ENCODE results near the gene ZC3H7A. TPM values are rescaled to one million over a fixed set of nuclear protein-coding genes. Genes with fewer than 3 reads are reported as not detected.
A peak's percentile ranks its signal among the peaks of the same experiment; 100 is the strongest.
"Not testable (repeated sequence)": the region's sequence is repeated elsewhere in the genome, so short reads cannot be mapped to it uniquely, and the experiment has no call there.

Gene ZC3H7A
- total RNA-seq, 3 donors from 2014 or later = 33.3 to 39.7 (median 38.4) TPM

- H3K9me3 Mint-ChIP-seq; H3K36me3 Mint-ChIP-seq (ENCODE audit: insufficient read depth); H3K4me1 Mint-ChIP-seq (ENCODE audit: low read depth): not testable (repeated sequence)
Measured at GRCh38 chr16:11818970-11819369, 21.9 kb upstream of the ZC3H7A start.

DNA sequence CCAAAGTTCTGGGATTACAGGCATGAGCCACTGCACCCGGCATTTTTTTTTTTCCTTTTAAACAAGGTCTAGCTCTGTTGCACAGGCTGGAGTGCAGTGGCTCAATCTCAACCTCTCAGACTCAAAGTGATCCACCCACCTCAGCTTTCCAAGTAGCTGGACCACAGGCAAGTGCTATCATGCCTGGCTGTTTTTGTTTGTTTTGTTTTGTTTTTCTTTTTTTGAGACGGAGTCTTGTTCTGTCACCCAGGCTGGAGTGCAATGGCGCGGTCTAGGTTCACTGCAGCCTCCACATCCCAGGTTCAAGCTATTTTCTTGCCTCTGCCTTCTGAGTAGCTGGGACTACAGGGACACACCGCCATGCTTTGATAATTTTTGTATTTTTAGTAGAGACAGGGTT, 19.1 kb upstream of the ZC3H7A start:
- ATAC-seq (no peak), DNase-seq (no peak)
- Mint-ChIP-seq H3K4me1 (ENCODE audit: low read depth) (peaks cover 2% of the 10 kb centered on the region), H3K36me3 (ENCODE audit: insufficient read depth) (no peaks in the 10 kb centered on the region), H3K9me3 (no peaks in the 10 kb centered on the region), H3K27me3 (ENCODE audit: low read depth) (no peaks in the 10 kb centered on the region), H3K4me3 (no peak overlapping the region)

More at GRCh38 chr16:11818970-11819369, 21.9 kb upstream of the ZC3H7A start:
- not testable (repeated sequence) for H3K27me3 Mint-ChIP-seq (ENCODE audit: low read depth); ATAC-seq; DNase-seq; H3K4me3 Mint-ChIP-seq

GRCh38 chr16:11814800-11815199, 17.7 kb upstream of the ZC3H7A start:
- H3K27me3 Mint-ChIP-seq (ENCODE audit: low read depth); ATAC-seq; H3K36me3 Mint-ChIP-seq (ENCODE audit: insufficient read depth); H3K9me3 Mint-ChIP-seq; H3K4me3 Mint-ChIP-seq; H3K4me1 Mint-ChIP-seq (ENCODE audit: low read depth); DNase-seq: not testable (repeated sequence)

GRCh38 chr16:11806721-11807120, 9.7 kb upstream of the ZC3H7A start:
- no peaks in the 10 kb centered on the region for H3K9me3 Mint-ChIP-seq
- peaks cover 11% of the 10 kb centered on the region for H3K4me1 Mint-ChIP-seq (ENCODE audit: low read depth)
- no peaks in the 10 kb centered on the region for H3K36me3 Mint-ChIP-seq (ENCODE audit: insufficient read depth)
- DNase-seq = no peak
- no peaks in the 10 kb centered on the region for H3K27me3 Mint-ChIP-seq (ENCODE audit: low read depth)
- no peak overlapping the region for H3K4me3 Mint-ChIP-seq
- no peak for ATAC-seq

DNA sequence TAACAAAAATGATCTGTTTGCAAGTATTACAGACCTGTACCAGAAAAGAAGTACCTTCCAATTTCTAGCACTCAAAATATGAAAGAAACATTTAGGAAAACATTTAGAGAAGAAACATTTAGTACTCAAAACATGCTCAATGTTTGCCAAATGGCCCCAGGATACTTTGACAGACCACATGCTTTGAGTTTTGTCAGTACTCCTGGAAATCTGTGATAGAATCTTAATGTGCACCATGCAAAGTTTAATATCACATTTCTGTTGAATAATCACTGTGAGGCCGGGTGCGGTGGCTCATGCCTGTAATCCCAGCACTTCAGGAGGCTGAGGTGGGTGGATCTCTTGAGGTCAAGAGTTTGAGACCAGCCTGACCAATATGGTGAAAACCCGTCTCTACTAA, 8.5 kb upstream of the ZC3H7A start:
- DNase-seq (no peak), ATAC-seq (no peak)
- no peak overlapping the region for H3K4me3 Mint-ChIP-seq
- H3K9me3 Mint-ChIP-seq = no peaks in the 10 kb centered on the region
- H3K4me1 Mint-ChIP-seq (ENCODE audit: low read depth) = peaks cover 17% of the 10 kb centered on the region
- no peaks in the 10 kb centered on the region for H3K36me3 Mint-ChIP-seq (ENCODE audit: insufficient read depth)
- H3K27me3 Mint-ChIP-seq (ENCODE audit: low read depth) = no peaks in the 10 kb centered on the region

DNA sequence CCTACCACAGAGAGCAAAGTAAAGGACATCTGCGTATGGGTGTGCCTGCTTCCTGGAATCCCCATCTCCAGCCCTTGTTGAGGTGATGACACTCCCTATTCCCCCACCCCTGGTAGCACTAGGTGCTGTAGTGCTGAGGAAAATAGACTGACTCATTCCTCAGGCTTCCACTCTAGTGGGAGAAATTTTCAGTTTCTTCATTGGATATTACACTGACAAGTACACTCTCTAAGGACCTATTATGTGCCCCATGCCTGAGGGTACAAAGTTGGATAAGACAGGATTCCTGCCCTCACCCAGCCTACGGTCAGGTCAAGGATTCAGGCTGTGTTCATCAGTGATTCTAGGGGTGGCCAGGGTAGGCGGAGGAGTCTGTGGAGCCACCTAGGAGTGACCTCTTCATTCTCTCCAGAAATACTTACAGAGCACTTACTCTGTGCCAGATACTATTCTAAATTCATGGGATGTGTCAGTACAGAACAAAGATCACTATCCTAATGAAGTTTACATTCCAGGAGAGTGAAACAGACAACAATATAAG, 4.5 kb upstream of the ZC3H7A start:
- no peak overlapping the region for H3K4me3 Mint-ChIP-seq

DNA sequence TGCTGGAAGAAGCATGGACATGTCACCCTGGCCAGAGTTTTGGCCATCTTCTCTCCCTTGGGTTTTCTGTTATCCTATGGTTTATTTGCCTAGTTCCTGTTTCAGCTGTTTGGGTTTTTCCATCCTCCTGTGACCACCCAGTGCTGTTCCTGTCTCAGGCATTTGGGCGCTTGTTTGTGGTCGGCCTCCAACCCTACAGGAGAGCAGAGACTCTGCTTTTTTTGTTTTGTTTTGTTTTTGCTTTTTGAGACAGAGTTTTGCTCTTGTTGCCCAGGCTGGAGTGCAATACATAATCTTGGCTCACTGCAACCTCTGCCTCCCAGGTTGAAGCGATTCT, 3.3 kb upstream of the ZC3H7A start:
- H3K4me1 Mint-ChIP-seq (ENCODE audit: low read depth) = peaks cover 44% of the 10 kb centered on the region
- DNase-seq (no peak), ATAC-seq (no peak)
- no peaks in the 10 kb centered on the region for H3K27me3 Mint-ChIP-seq (ENCODE audit: low read depth)
- peak overlapping the region; percentile 88 for H3K4me3 Mint-ChIP-seq
- no peaks in the 10 kb centered on the region for H3K9me3 Mint-ChIP-seq
- H3K36me3 Mint-ChIP-seq (ENCODE audit: insufficient read depth) = no peaks in the 10 kb centered on the region

More for the DNA sequence above, 4.5 kb upstream of the ZC3H7A start:
- Mint-ChIP-seq H3K27me3 (ENCODE audit: low read depth) (no peaks in the 10 kb centered on the region), H3K36me3 (ENCODE audit: insufficient read depth) (no peaks in the 10 kb centered on the region), H3K9me3 (no peaks in the 10 kb centered on the region), H3K4me1 (ENCODE audit: low read depth) (peaks cover 37% of the 10 kb centered on the region)
- DNase-seq (no peak), ATAC-seq (no peak)

GRCh38 chr16:11799509-11800381, 2.7 kb upstream of the ZC3H7A start:
- ATAC-seq = no peak
- H3K9me3 Mint-ChIP-seq = no peaks in the 10 kb centered on the region

DNA sequence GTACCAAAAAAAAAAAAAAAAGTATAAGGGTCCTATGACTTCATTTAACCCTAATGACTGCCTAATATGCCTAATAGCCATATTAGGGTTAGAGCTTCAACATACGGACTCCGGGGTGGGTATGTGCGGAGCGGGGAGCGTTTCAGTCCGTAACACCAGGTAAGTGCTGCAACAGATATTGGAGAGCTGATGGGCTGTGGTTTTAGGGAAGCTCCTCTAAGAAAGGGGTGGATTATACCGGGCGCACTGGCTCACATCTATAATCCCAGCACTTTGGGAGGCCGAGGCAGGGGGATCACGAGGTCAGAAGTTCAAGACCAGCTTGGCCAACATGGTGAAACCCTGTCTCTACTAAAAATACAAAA, 1.9 kb upstream of the ZC3H7A start:
- Mint-ChIP-seq H3K27me3 (ENCODE audit: low read depth) (no peaks in the 10 kb centered on the region), H3K9me3 (no peaks in the 10 kb centered on the region), H3K4me1 (ENCODE audit: low read depth) (peaks cover 57% of the 10 kb centered on the region), H3K36me3 (ENCODE audit: insufficient read depth) (peaks cover 5% of the 10 kb centered on the region), H3K4me3 (peak overlapping the region; percentile 88)
- DNase-seq = no peak
- no peak for ATAC-seq

More at GRCh38 chr16:11799509-11800381, 2.7 kb upstream of the ZC3H7A start:
- Mint-ChIP-seq H3K4me3 (peak overlapping the region; percentile 88), H3K4me1 (ENCODE audit: low read depth) (peaks cover 49% of the 10 kb centered on the region), H3K27me3 (ENCODE audit: low read depth) (no peaks in the 10 kb centered on the region), H3K36me3 (ENCODE audit: insufficient read depth) (peaks cover 2% of the 10 kb centered on the region)
- peak; percentile 9 for DNase-seq

GRCh38 chr16:11797957-11798299, 870 bp upstream of the ZC3H7A start:
- DNase-seq = no peak
- H3K4me1 Mint-ChIP-seq (ENCODE audit: low read depth) = peaks cover 67% of the 10 kb centered on the region
- no peaks in the 10 kb centered on the region for H3K27me3 Mint-ChIP-seq (ENCODE audit: low read depth)
- peak overlapping the region; percentile 88 for H3K4me3 Mint-ChIP-seq
- H3K9me3 Mint-ChIP-seq = no peaks in the 10 kb centered on the region
- H3K36me3 Mint-ChIP-seq (ENCODE audit: insufficient read depth) = peaks cover 7% of the 10 kb centered on the region
- no peak for ATAC-seq

- no peaks in the 10 kb centered on the region for H3K9me3 Mint-ChIP-seq
- H3K27me3 Mint-ChIP-seq (ENCODE audit: low read depth) = no peaks in the 10 kb centered on the region
- H3K4me1 Mint-ChIP-seq (ENCODE audit: low read depth) = peaks cover 76% of the 10 kb centered on the region
- H3K4me3 Mint-ChIP-seq = peak overlapping the region; percentile 90
- DNase-seq = peak; percentile 5
- H3K36me3 Mint-ChIP-seq (ENCODE audit: insufficient read depth) = peaks cover 7% of the 10 kb centered on the region
- peak in 1 of 2 donors; percentile 7 for ATAC-seq
Measured at GRCh38 chr16:11796227-11797165, 562 bp downstream of the ZC3H7A start.

DNA sequence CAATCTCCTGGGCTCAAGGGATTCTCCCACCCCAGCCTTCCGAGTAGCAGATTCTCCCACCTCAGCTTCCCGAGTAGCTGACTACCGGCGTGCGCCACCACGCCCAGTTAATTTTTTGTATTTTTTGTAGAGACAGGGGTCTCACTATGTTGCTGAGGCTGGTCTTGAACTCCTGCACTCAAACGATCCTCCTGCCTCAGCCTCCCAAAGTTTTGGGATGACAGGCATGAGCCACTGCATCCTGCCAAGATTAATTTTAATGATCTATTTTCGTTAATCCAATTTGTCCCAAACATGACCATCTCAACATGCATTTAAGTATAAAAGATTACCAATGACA, 1.2 kb downstream of the ZC3H7A start:
- Mint-ChIP-seq H3K27me3 (ENCODE audit: low read depth) (no peaks in the 10 kb centered on the region), H3K36me3 (ENCODE audit: insufficient read depth) (peaks cover 11% of the 10 kb centered on the region), H3K4me3 (peak overlapping the region; percentile 90), H3K4me1 (ENCODE audit: low read depth) (peaks cover 79% of the 10 kb centered on the region), H3K9me3 (no peaks in the 10 kb centered on the region)
- DNase-seq (no peak), ATAC-seq (no peak)

DNA sequence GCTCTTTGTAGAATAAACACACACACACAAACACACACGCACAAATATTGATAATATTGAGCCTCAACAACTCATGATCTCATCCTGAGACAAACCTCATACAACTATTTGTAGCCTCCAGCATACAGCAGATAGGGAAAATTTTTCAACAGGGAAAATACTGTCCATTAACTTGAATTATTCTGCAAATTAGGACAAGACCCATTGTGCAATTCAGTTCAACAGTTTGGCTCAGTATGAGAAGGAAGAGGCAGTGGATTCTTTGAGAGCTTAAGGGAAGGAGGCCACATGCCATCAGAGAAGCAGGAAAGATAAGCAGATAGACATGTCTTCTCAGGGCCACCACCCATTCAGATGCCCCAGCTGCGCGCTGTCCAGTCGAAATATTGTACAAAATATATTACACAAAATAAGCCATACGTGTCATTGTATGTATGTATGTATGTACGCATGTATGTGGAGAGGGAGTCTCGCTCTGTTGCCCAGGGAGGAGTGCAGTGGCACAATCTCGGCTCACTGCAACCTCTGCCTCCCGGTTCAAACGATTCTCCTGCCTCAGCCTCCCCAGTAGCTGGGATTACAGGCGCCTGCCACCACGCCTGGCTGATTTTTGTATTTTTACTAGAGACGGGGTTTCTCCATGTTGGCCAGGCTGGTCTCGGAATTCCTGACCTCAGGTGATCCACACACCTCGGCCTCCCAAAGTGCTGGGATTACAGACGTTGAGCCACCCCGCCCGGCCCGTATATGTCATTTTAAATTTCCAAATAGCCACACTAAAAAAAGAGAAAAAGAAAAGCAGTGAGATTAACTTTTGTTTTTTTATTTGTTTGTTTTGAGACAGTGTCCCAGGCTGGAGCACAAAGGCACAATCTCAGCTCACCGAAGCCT, 1.8 kb downstream of the ZC3H7A start:
- ATAC-seq (no peak), DNase-seq (no peak)
- Mint-ChIP-seq H3K4me3 (peak overlapping the region; percentile 90), H3K9me3 (no peaks in the 10 kb centered on the region), H3K36me3 (ENCODE audit: insufficient read depth) (peaks cover 12% of the 10 kb centered on the region), H3K4me1 (ENCODE audit: low read depth) (peaks cover 76% of the 10 kb centered on the region), H3K27me3 (ENCODE audit: low read depth) (no peaks in the 10 kb centered on the region)

DNA sequence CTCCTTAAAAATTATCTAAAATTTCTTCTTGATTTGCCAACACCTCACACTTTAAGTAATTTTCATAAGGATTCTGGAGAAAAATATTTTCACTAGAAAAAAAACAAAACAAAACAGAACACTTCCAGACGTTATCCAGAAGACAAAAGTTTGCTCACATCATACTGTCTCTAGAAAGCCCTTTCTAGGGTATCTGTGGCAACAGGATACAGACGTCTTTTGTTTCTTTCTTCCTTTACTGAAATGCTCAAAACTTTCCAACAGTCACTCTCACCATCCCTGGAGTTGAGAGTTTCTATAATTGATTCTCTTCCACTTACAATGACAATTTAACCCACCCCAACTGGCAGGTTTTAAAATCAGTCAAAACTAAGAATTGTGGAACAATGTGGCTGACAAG, 2.6 kb downstream of the ZC3H7A start:
- H3K4me3 Mint-ChIP-seq = peak overlapping the region; percentile 90
- peaks cover 73% of the 10 kb centered on the region for H3K4me1 Mint-ChIP-seq (ENCODE audit: low read depth)
- H3K36me3 Mint-ChIP-seq (ENCODE audit: insufficient read depth) = peaks cover 15% of the 10 kb centered on the region

More for the DNA sequence above, 2.6 kb downstream of the ZC3H7A start:
- no peak for DNase-seq
- no peaks in the 10 kb centered on the region for H3K9me3 Mint-ChIP-seq
- no peak for ATAC-seq
- no peaks in the 10 kb centered on the region for H3K27me3 Mint-ChIP-seq (ENCODE audit: low read depth)
